ENCODE measurements around the gene SLC16A8.

SLC16A8 gene

DNA sequence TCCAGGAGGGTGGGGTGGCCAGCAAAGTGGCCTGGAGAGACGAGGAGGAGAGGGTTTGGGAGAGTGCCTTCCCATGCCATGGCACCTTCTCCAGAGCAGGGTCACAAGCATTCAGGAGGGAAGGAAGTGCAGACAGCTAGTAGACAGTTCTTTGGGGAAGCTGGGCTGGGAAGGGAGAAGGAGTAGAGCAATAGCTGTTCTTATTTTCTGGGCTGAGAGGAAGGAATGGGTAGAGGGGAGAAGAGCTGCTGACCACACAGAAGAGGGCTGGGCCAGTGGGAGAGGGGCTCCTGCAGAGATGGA is 41.5 kb downstream of the SLC16A8 start (continued):
- TF ChIP-seq, protein P1, sequence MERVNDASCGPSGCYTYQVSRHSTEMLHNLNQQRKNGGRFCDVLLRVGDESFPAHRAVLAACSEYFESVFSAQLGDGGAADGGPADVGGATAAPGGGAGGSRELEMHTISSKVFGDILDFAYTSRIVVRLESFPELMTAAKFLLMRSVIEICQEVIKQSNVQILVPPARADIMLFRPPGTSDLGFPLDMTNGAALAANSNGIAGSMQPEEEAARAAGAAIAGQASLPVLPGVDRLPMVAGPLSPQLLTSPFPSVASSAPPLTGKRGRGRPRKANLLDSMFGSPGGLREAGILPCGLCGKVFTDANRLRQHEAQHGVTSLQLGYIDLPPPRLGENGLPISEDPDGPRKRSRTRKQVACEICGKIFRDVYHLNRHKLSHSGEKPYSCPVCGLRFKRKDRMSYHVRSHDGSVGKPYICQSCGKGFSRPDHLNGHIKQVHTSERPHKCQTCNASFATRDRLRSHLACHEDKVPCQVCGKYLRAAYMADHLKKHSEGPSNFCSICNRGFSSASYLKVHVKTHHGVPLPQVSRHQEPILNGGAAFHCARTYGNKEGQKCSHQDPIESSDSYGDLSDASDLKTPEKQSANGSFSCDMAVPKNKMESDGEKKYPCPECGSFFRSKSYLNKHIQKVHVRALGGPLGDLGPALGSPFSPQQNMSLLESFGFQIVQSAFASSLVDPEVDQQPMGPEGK (CRISPR knock-in tag; IDR thresholded peaks at IDR 0.05; ENCODE audit: borderline replicate concordance) = no peak

DNA sequence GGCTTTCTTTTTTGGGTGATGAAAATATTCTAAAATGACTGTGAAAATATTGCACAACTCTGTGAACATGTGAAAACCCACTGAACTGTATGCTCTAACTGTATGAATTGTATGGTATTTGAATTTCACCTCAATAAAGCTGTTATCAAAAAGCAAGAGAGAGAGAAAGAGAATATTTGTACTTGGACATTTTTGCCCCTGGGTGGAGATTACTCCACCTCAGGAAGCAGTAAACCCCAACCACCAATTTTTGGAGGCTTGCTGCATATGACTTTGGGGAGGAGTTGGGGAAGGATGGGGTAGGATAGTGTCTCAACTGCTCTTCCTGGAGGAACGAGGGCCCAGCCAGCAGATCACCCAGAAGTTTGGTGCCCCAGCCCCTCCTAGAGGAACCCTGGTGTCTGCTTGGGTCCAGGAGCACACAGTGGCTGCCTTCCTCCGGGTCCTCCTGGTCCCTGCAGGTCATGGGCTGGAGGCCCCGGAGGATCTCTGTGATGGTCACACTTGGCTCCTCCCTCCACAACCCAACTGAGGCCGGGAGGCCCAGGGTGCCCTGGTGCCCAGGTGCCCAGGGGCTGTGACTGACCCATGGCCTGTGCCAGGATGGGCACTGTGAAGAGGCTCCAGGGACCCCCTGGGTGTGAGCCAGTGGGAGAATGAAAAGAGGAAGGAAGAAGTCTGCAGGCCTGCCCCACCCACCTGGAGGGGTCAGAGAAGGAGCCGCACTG is 42.1 kb downstream of the SLC16A8 start:
- TF ChIP-seq ARNTL (CRISPR knock-in tag; IDR thresholded peaks at IDR 0.05; ENCODE audit: borderline replicate concordance, low read depth) (no peak), ZNF70 (CRISPR knock-in tag; IDR thresholded peaks at IDR 0.05) (no peak)
- no peak for ATAC-seq

DNA sequence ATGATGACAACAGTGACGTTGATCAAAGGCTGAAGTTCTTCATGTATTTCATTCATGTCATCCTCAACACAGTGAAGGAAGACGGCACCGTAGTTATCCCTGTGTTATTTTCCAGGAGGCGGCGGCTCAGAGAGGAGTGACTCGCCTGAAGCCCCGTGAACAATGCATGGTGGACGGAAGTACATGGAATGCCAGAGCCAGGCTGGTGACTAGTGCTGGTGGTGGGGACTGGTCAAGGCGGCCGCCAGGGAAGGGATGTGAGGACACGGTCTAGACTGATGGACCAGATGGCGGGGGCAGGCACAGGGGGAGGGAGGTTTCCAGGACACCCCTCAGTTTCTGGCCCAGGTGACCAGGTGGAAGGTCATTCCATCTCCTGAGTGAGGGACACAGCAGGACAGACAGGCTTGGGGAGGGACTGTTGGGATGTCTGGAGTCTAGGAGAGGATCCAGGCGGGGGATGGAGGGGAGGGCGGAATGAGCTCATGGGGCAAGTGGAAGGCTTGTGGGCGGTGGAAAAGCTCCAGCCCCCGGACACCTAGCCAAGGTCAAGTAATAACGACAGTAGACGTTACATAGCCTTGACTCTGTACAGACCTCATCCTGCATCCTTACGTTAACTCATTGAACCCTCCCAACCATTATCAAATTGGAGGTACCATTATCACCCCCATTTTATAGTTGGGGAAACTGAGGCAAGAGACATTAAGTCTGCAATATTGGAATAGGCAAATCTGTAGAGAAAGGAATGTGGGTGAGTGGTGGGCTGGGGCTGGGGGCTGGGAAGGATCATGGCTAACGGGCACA is 42.8 kb downstream of the SLC16A8 start:
- ATAC-seq = no peak

DNA sequence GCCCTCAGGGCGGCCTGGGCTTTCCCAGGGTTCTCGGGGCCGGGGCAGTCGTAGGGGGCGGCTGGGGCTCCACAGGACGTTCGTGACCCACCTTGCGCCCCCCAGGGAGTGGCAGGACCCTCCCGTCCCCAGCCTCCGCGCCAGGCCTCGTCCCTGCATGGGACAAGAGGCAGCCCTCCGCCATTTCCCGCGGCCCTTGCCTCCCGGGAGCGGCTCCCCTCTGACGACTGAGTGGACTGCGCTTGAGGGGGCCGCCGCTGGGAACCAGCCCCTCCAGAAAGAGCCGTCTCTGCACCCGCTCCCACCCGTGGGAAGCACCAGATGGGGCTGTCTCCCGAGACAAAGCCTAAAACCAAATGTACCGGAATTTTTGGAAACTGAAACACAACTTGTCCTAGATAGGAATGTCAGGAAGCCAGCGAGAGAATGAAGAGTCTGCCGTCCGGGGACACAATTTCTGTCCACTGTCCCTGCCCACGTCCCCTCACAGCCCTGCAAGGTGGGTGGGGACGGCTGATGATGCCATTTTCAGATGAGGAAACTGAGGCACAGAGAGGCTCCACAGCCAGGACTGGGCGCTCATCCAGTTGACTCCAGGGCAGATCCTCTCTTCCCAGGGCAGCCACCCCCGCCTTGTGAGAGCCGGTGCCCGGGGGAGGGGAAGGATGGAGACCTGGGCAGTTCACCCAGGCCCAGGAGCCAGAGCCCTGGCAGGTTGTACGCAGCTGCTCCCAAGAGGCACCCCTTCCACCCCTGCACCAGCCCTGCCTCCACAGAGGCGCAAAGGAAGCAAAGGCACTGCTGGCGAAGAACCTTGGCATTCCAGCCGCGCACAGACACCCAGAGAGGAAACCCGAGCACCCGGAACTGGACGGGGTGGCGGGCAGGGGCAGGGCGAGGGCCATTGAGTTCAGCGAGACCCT is 44.8 kb downstream of the SLC16A8 start:
- no peak for ATAC-seq
- TF ChIP-seq TCF4 (CRISPR knock-in tag; IDR thresholded peaks at IDR 0.05; ENCODE audit: borderline replicate concordance) (no peak), ZFP3 (CRISPR knock-in tag; IDR thresholded peaks at IDR 0.05) (no peak), SNAI2 (CRISPR knock-in tag; IDR thresholded peaks at IDR 0.05) (no peak), CSDC2 (CRISPR knock-in tag; IDR thresholded peaks at IDR 0.05) (no peak), ZNF70 (CRISPR knock-in tag; IDR thresholded peaks at IDR 0.05) (no peak), PPARA (CRISPR knock-in tag; IDR thresholded peaks at IDR 0.05; ENCODE audit: borderline replicate concordance) (no peak), ZC3H10 (CRISPR knock-in tag; IDR thresholded peaks at IDR 0.05) (no peak), ESRRG (CRISPR knock-in tag; IDR thresholded peaks at IDR 0.05) (no peak), ZNF8 (CRISPR knock-in tag; IDR thresholded peaks at IDR 0.05) (no peak), GLIS3 (CRISPR knock-in tag; IDR thresholded peaks at IDR 0.05) (no peak), OSR1 (CRISPR knock-in tag; IDR thresholded peaks at IDR 0.05) (no peak), RARB (CRISPR knock-in tag; IDR thresholded peaks at IDR 0.05) (no peak), ZFP30 (CRISPR knock-in tag; IDR thresholded peaks at IDR 0.05) (no peak), TOX (CRISPR knock-in tag; IDR thresholded peaks at IDR 0.05; ENCODE audit: borderline replicate concordance) (no peak)
- TF ChIP-seq, protein P2, sequence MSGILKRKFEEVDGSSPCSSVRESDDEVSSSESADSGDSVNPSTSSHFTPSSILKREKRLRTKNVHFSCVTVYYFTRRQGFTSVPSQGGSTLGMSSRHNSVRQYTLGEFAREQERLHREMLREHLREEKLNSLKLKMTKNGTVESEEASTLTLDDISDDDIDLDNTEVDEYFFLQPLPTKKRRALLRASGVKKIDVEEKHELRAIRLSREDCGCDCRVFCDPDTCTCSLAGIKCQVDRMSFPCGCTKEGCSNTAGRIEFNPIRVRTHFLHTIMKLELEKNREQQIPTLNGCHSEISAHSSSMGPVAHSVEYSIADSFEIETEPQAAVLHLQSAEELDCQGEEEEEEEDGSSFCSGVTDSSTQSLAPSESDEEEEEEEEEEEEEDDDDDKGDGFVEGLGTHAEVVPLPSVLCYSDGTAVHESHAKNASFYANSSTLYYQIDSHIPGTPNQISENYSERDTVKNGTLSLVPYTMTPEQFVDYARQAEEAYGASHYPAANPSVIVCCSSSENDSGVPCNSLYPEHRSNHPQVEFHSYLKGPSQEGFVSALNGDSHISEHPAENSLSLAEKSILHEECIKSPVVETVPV (CRISPR knock-in tag; IDR thresholded peaks at IDR 0.05) = no peak
- TF ChIP-seq, protein P1 (CRISPR knock-in tag; IDR thresholded peaks at IDR 0.05; ENCODE audit: borderline replicate concordance) = no peak

More for the DNA sequence above, 42.8 kb downstream of the SLC16A8 start:
- TF ChIP-seq OSR1 (CRISPR knock-in tag; IDR thresholded peaks at IDR 0.05) (no peak), ZC3H10 (CRISPR knock-in tag; IDR thresholded peaks at IDR 0.05) (no peak), ZNF70 (CRISPR knock-in tag; IDR thresholded peaks at IDR 0.05) (no peak), ZNF565 (CRISPR knock-in tag; conservative IDR thresholded peaks at IDR 0.05; ENCODE audit: low read depth) (no peak), TCF4 (CRISPR knock-in tag; IDR thresholded peaks at IDR 0.05; ENCODE audit: borderline replicate concordance) (no peak), ARNTL (CRISPR knock-in tag; IDR thresholded peaks at IDR 0.05; ENCODE audit: borderline replicate concordance, low read depth) (no peak), ZFP3 (CRISPR knock-in tag; IDR thresholded peaks at IDR 0.05) (no peak), ZNF8 (CRISPR knock-in tag; IDR thresholded peaks at IDR 0.05) (no peak), TOX (CRISPR knock-in tag; IDR thresholded peaks at IDR 0.05; ENCODE audit: borderline replicate concordance) (no peak), PPARA (CRISPR knock-in tag; IDR thresholded peaks at IDR 0.05; ENCODE audit: borderline replicate concordance) (no peak)
- TF ChIP-seq, protein P3, sequence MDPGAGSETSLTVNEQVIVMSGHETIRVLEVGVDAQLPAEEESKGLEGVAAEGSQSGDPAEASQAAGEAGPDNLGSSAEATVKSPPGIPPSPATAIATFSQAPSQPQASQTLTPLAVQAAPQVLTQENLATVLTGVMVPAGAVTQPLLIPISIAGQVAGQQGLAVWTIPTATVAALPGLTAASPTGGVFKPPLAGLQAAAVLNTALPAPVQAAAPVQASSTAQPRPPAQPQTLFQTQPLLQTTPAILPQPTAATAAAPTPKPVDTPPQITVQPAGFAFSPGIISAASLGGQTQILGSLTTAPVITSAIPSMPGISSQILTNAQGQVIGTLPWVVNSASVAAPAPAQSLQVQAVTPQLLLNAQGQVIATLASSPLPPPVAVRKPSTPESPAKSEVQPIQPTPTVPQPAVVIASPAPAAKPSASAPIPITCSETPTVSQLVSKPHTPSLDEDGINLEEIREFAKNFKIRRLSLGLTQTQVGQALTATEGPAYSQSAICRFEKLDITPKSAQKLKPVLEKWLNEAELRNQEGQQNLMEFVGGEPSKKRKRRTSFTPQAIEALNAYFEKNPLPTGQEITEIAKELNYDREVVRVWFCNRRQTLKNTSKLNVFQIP (CRISPR knock-in tag; IDR thresholded peaks at IDR 0.05; ENCODE audit: borderline replicate concordance, low read depth) = no peak
- TF ChIP-seq, protein P4, sequence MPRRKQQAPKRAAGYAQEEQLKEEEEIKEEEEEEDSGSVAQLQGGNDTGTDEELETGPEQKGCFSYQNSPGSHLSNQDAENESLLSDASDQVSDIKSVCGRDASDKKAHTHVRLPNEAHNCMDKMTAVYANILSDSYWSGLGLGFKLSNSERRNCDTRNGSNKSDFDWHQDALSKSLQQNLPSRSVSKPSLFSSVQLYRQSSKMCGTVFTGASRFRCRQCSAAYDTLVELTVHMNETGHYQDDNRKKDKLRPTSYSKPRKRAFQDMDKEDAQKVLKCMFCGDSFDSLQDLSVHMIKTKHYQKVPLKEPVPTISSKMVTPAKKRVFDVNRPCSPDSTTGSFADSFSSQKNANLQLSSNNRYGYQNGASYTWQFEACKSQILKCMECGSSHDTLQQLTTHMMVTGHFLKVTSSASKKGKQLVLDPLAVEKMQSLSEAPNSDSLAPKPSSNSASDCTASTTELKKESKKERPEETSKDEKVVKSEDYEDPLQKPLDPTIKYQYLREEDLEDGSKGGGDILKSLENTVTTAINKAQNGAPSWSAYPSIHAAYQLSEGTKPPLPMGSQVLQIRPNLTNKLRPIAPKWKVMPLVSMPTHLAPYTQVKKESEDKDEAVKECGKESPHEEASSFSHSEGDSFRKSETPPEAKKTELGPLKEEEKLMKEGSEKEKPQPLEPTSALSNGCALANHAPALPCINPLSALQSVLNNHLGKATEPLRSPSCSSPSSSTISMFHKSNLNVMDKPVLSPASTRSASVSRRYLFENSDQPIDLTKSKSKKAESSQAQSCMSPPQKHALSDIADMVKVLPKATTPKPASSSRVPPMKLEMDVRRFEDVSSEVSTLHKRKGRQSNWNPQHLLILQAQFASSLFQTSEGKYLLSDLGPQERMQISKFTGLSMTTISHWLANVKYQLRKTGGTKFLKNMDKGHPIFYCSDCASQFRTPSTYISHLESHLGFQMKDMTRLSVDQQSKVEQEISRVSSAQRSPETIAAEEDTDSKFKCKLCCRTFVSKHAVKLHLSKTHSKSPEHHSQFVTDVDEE (CRISPR knock-in tag; IDR thresholded peaks at IDR 0.05) = no peak
